HG02870 (cell line): Measurements from ENCODE around the gene CDHR3.
"Not testable (repeated sequence)": the region's sequence is repeated elsewhere in the genome, so short reads cannot be mapped to it uniquely, and the experiment has no call there.

Source experiments
- ATAC-seq: cut with Tn5 transposase; IDR thresholded peaks from one replicate; pipeline ENCODE4 v1.9.1; 2021; ENCODE audit warnings: mild to moderate bottlenecking, moderate library complexity; ENCODE audit not compliant: unreplicated experiment

The CDHR3 gene

DNA sequence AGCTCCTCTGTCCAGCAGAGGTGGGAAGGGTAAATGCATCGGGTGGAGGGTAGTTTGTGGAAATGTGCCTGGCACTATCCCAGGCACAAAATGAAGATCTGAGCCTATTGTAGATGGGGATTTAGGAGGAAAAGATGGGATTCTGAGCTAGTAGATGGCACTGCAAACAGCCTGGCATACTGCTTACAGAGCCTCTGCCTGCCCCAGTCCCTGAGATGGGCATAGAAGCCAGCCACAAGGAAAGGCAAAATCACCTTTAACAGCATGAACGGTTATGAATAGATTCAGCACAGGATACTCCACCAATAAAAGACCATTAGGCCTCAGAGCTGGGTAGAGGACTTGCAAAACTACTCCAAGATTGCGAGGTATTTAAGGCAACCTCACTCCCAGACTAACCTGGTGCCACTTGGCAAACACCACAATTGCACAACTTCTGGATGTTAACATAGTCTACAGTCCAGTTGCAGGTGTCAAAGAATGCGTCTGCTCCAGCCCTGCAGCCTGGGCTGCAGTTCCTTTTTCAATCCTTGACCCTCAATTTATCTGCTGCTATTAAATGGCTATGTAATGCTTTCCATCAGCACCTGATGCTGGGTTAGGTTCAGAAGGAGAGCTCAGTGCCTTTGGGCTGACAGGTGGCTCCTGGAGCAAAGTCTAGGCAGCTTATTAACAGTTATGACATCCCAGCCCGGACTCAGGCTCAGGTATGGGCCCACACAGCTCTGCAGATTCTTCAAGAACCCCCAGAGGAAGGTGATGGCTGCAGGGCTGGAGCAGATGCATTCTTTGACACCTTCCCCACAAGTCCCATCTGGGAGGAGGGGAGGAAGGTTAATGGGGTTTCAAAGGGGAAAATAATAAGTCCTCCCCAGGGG, 34.0 kb downstream of the CDHR3 start:
- ATAC-seq, result no peak

DNA sequence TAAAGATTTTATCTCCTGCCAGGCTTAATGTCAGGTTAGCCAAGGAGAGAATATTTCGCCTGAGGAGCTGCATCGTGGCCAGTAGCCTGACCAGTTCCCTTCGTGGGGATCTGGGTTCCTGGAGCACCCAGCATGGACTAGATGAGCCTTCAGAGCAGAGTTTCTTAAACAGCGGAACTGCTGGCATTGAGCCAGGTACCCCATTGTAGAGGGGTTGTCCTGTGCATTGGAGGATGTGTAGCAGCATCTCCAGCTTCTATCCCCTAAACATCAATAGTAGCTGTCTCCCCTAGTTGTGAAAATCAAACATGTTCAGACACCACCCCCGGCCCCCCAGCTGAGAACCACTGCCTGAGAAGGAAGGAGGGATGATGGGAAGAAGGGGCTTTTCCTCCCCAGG, 36.2 kb downstream of the CDHR3 start:
- no peak for ATAC-seq

- no peak for ATAC-seq
These were observed 38.1 kb downstream of the CDHR3 start for GRCh38 chr7:106001196-106001595.

DNA sequence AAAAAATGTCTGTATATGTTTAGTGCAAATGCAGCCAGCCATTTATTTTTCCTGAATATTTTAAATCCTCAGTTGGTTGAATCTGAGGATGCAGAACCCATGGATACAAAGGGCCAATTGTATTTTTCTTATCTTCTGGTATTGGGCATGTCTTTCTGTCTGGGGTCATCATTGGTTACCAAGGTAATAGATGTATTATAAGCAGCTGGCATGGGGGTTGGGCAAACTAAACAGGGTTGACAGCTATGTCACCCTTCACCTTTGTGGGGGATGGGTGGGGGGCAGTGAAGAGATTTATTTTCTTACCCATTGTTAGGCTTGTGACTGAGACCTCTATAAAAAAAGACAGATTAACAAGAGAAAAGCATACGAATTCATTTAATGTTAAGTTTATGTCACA, 38.8 kb downstream of the CDHR3 start:
- no peak for ATAC-seq

- ATAC-seq, result no peak
These were observed 40.5 kb downstream of the CDHR3 start for GRCh38 chr7:106003525-106004064.

- ATAC-seq, result no peak
These were observed 43.8 kb downstream of the CDHR3 start for GRCh38 chr7:106006906-106007305.

- ATAC-seq, result not testable (repeated sequence)
These were observed 44.7 kb downstream of the CDHR3 start for GRCh38 chr7:106007796-106008195.

DNA sequence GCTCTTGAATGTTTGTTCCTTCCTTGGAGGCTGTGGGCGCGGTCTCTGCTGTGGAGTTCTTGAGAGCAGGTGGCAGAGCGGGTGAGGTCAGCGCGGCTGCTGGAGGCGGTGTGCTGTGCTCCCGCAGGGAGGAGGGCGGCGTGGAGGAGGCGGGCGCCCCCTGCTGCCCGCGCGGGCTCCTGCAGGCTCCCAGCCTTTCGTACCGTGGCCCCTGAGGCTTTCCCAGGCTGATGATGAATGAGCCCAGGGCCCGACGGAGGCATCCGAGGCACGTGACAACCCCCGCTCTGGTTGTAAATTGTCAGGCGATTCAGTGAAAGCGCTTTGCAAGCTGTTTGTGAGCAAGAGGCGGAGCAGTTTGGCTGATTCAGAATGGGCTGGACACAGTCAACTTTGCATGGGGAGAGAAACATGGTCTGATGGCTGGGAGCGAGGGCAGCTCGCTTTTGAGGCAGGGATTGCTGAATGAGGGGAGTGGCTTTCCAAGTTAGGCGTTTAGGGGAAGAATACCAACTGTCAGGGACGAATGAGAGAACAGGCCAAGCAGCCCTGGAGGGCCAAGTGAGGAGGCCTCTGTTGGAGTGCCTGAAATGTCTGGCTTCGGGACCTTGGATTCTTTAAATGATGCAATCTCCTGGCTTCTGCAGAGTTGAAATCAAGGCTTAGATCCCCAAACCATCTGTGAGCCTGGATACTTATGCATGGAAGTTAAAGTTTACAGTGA, 46.6 kb downstream of the CDHR3 start:
- peak; percentile 59 for ATAC-seq

- no peak for ATAC-seq
These were observed 47.3 kb downstream of the CDHR3 start for GRCh38 chr7:106010331-106010730.

GRCh38 chr7:106010866-106011265, 47.8 kb downstream of the CDHR3 start:
- no peak for ATAC-seq

DNA sequence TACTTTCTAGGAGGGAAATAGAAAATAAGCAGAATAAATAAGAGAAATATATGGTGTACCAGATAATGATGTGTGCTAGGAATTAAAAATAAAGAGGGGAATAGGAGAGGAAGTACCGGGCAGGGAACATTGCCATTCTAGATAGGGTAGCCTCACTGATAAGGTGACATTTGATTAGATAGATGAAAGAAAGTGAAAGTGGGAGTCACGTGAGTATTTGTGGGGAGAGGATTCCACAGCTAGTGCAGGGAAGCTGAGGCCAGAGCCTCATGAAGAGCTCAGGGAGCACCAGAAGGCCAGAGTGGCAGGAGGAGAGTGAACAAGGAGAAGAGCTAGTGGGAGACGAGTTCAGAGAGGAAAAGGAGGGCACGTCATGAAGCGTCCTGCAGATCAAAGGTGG, 49.1 kb downstream of the CDHR3 start:
- ATAC-seq, result no peak

GRCh38 chr7:106012935-106013439, 49.9 kb downstream of the CDHR3 start:
- no peak for ATAC-seq

- no peak for ATAC-seq
These were observed 52.5 kb downstream of the CDHR3 start for GRCh38 chr7:106015381-106016218.

GRCh38 chr7:106016331-106016730, 53.3 kb downstream of the CDHR3 start:
- no peak for ATAC-seq

- no peak for ATAC-seq
These were observed 54.6 kb downstream of the CDHR3 start for GRCh38 chr7:106017657-106018056.

DNA sequence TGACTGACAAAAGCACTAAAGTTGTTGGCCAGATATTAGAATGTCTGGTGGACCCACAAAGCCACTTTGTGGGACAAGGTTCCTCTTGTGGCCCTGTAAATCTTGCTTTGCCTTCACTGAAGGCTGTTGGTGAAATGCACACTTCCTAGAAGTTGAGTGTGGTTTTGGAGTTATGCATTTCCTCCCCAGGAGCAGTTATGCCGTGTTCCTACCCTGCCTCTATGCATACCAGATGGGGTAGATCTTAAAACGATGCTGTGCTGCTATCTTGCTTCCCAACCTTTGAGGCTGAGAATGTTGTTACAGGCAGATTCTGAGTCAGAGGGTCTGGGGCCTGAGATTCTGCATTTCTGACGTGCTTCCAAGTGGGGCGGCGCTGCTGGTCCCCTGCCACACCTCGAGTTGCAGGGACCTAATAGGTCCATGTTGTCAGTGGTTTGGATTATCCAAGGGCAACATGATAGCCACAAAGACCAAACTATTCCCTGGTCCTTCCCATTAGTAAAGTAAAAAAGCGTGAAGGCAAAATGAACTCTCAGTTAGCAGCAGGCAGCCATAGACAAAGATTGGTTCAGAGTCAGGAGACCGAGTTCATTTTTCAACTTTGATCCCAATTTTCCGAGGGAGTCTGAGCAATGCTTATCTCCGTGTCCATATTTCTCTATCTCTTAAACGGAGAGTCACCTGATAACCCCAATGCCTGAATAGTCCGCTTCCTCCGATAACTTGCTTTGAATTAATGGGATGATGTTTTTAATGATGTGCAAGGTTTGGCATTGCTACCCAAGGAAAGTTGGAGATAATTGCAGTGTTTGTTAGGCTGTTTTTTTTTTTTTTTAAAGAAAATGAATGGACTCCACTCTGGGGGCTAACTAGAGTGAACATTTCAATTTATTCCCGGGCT, 55.8 kb downstream of the CDHR3 start:
- ATAC-seq, result no peak

DNA sequence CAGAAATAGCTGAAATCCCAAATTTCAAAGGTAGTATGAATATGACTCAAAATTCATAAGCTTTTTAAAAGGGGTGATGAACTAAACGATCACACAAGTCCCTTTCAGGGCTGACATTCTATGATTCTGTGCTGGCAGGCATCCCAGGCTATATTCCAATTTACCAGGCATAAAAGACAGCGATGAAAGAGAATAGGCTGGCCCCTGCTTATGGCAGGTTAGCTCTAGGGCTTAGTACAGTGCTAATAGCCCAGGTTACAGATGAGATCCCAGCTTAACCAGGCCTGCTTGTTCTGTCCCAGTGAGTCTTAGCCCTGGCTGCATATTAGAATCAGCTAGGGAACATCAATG, 56.4 kb downstream of the CDHR3 start:
- ATAC-seq, result no peak

- ATAC-seq, result no peak
These were observed 58.3 kb downstream of the CDHR3 start for GRCh38 chr7:106021151-106022067.
